GM12864 (cell line): ENCODE data around the gene DDX52.
"Not testable (repeated sequence)": the region's sequence is repeated elsewhere in the genome, so short reads cannot be mapped to it uniquely, and the experiment has no call there.

Experiments used
- DNase-seq: peaks from one replicate; pipeline ENCODE4 v3.0.0-alpha.2; 2011; ENCODE audit warnings: low read depth
- H3K4me3 ChIP-seq: 2 replicates; pipeline ENCODE4 v1.5.1; 2011; ENCODE audit warnings: mild to moderate bottlenecking, low read depth, low read length, control low read depth
- CTCF ChIP-seq: IDR thresholded peaks from 2 replicates; pipeline ENCODE4 v1.5.1; 2011; ENCODE audit warnings: low read depth, mild to moderate bottlenecking, moderate library complexity, low read length, control low read depth, inconsistent platforms; ENCODE audit errors: missing control alignments

The DDX52 gene

GRCh38 chr17:37642681-37643080 is 565 bp downstream of the DDX52 start:
- no peak for DNase-seq
- no peak for TF ChIP-seq CTCF
- H3K4me3 ChIP-seq, result peak overlapping the region; percentile 95

- TF ChIP-seq CTCF, result no peak
- no peak for DNase-seq
- H3K4me3 ChIP-seq, result no peak overlapping the region
These were observed 3.2 kb downstream of the DDX52 start for GRCh38 chr17:37640015-37640414.

DNA sequence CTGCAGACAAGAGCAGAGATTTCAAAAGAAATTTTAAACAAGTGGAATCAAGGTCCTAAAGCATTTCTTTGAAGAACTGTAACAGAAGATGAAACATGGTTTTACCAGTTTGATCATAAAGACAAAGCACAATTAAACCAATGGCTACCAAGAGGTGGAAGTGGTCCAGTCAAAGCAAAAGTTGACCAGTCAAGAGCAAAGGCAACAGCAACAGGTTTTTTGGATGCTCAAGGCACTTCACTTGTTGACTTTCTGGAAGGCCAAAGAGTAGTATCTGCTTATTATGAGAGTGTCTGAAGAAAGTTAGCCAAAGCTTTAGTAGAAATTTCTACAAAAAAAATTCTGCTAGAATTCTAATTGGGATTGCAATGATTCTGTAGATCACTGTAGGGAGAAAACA is 5.3 kb downstream of the DDX52 start:
- TF ChIP-seq CTCF, result no peak
- no peak overlapping the region for H3K4me3 ChIP-seq

GRCh38 chr17:37616430-37616829 is 26.8 kb downstream of the DDX52 start:
- not testable (repeated sequence) for H3K4me3 ChIP-seq, DNase-seq

More for the DNA sequence above, 5.3 kb downstream of the DDX52 start:
- DNase-seq, result no peak

DNA sequence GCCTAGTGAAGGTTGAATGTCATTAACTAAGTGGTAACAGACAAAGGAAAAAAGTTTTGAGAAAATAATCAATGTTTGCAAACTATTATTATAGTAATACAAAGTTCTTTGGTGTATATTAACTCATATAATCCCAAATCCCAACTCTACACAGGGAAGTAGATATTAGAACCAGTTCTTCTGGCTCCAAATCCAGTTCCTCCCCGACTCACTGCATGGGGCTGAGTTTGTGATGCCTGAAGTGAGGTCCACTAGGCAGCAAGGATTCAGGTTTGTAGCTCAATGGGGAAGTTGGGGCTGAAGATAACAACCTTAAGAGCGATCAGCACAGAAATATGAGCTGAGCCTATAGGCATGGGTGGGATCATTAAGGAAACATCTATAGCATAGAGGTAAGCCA is 28.4 kb downstream of the DDX52 start:
- DNase-seq, result no peak
- no peak for TF ChIP-seq CTCF
- no peak overlapping the region for H3K4me3 ChIP-seq

DNA sequence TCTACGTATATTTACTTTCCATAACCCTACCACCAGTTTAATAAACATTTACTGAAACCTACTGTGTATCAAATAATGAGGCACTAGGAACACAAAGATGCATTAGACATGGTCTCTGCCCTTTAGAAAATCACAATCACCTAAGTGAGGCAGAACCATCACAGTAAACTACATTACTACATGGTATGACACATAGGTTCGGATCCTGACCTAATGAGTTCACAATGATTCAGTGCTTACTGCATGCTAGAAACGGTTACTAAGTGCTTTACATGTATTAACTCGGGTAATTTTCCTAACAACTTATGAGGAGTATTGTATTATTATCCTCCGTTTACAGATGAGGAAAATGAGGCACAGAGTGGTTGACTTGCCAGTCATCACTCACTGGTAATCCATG is 28.9 kb downstream of the DDX52 start:
- TF ChIP-seq CTCF, result no peak
- no peak overlapping the region for H3K4me3 ChIP-seq
- no peak for DNase-seq

- DNase-seq, result no peak
- H3K4me3 ChIP-seq, result no peak overlapping the region
- no peak for TF ChIP-seq CTCF
These were observed 32.3 kb downstream of the DDX52 start for GRCh38 chr17:37610971-37611370.

- H3K4me3 ChIP-seq, result peak overlapping the region; percentile 87; the same call in 1 of the 2 replicates
- not testable (repeated sequence) for DNase-seq
These were observed 33.2 kb downstream of the DDX52 start for GRCh38 chr17:37610041-37610420.
